GM12878 (cell line): ENCODE results near the gene SSX2IP.

Experiments used
- CEBPB ChIP-seq, 2 experiments: fragments of 150-350 bp in 1 of 2; IDR thresholded peaks; 2 replicates each; pipeline ENCODE4 v1.6.1; 2012 to 2014; ENCODE audit warnings: low read depth in 2 of 2, low read length in 2 of 2, borderline replicate concordance in 1 of 2, inconsistent platforms in 1 of 2
- CREM ChIP-seq: IDR thresholded peaks from 2 replicates; pipeline ENCODE4 v1.6.1; 2014; ENCODE audit warnings: antibody characterized with exemption, low read depth
- JUND ChIP-seq: IDR thresholded peaks from 2 replicates; pipeline ENCODE4 v1.6.1; 2012; ENCODE audit warnings: low read depth, mild to moderate bottlenecking, low read length, improper control_type of control experiment, moderate library complexity
- MYC ChIP-seq: IDR thresholded peaks from 2 replicates; pipeline ENCODE4 v1.6.1; 2011; ENCODE audit warnings: mild to moderate bottlenecking, low read length, moderate library complexity, inconsistent platforms; ENCODE audit not compliant: insufficient read depth, insufficient replicate concordance, insufficient read length, severe bottlenecking
- NR2F1 ChIP-seq: fragments of 450-650 bp; conservative IDR thresholded peaks from 2 replicates; pipeline ENCODE4 v1.6.1; 2017; ENCODE audit warnings: mild to moderate bottlenecking
- POLR2A ChIP-seq: IDR thresholded peaks from 2 replicates; pipeline ENCODE4 v1.6.1; 2011; ENCODE audit warnings: low read depth, mild to moderate bottlenecking, low read length
- POLR2AphosphoS5 ChIP-seq: IDR thresholded peaks from 2 replicates; pipeline ENCODE4 v1.6.1; 2011; ENCODE audit warnings: mild to moderate bottlenecking, low read length, inconsistent platforms
- SMC3 ChIP-seq: IDR thresholded peaks from 2 replicates; pipeline ENCODE4 v1.6.1; 2011; ENCODE audit warnings: low read length, improper control_type of control experiment, borderline replicate concordance
- YY1 ChIP-seq: IDR thresholded peaks from 2 replicates; pipeline ENCODE4 v1.6.1; 2011; ENCODE audit warnings: low read depth, mild to moderate bottlenecking, low read length
- ZSCAN29 ChIP-seq: fragments of 450-650 bp; IDR thresholded peaks from 2 replicates; pipeline ENCODE4 v1.6.1; 2017; ENCODE audit warnings: mild to moderate bottlenecking, moderate library complexity
- TF ChIP-seq, protein P1 (sequence below), 3 experiments: IDR thresholded peaks in 2 of 3; conservative IDR thresholded peaks in 1 of 3; 2 replicates each; pipeline ENCODE4 v1.5.1; 2011; ENCODE audit warnings: low read depth in 3 of 3, low read length in 3 of 3, mild to moderate bottlenecking in 3 of 3, control low read depth in 2 of 3, moderate library complexity in 2 of 3, inconsistent platforms in 1 of 3, mixed read lengths in 1 of 3; ENCODE audit not compliant: control insufficient read depth in 2 of 3, insufficient read depth in 1 of 3; ENCODE audit errors: extremely low read depth in 1 of 3
- TF ChIP-seq, protein P2 (sequence below): fragments of 450-650 bp; IDR thresholded peaks from 2 replicates; pipeline ENCODE4 v1.6.1; 2014; ENCODE audit warnings: mild to moderate bottlenecking
- TF ChIP-seq, protein P3 (sequence below): fragments of 450-650 bp; IDR thresholded peaks from 2 replicates; pipeline ENCODE4 v1.6.1; 2017; ENCODE audit warnings: mild to moderate bottlenecking
- TF ChIP-seq, protein P4 (sequence below): fragments of 450-650 bp; IDR thresholded peaks from 2 replicates; pipeline ENCODE4 v1.6.1; 2017; ENCODE audit warnings: mild to moderate bottlenecking, moderate library complexity

DNA sequence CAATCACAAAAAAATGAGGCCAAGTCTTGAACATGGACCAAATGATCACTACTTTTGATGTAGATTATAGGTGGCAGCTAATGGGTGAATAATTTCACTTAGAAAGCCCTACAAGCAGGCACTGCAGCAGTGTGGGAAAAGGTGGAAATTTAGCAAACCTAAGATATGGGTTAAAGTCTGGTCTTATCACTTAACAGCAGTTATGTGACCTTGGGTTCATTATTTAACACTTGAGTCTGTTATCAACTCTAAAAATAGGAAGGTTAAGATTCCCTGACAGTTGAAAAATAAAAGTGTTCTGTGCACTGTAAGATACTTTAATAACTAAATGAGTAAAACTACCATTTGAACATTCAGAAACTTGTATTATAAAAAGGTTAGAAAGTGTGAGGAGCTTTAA is 47.5 kb downstream of the SSX2IP start:
- TF ChIP-seq, protein P1, sequence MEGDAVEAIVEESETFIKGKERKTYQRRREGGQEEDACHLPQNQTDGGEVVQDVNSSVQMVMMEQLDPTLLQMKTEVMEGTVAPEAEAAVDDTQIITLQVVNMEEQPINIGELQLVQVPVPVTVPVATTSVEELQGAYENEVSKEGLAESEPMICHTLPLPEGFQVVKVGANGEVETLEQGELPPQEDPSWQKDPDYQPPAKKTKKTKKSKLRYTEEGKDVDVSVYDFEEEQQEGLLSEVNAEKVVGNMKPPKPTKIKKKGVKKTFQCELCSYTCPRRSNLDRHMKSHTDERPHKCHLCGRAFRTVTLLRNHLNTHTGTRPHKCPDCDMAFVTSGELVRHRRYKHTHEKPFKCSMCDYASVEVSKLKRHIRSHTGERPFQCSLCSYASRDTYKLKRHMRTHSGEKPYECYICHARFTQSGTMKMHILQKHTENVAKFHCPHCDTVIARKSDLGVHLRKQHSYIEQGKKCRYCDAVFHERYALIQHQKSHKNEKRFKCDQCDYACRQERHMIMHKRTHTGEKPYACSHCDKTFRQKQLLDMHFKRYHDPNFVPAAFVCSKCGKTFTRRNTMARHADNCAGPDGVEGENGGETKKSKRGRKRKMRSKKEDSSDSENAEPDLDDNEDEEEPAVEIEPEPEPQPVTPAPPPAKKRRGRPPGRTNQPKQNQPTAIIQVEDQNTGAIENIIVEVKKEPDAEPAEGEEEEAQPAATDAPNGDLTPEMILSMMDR (IDR thresholded peaks at IDR 0.05 in 2 of 3, conservative IDR thresholded peaks at IDR 0.05 in 1 of 3; ENCODE audit: control insufficient read depth in 2 of 3, extremely low read depth in 1 of 3, insufficient read depth in 1 of 3, low read depth in 3 of 3, low read length in 3 of 3): no peak
- TF ChIP-seq, protein P2, sequence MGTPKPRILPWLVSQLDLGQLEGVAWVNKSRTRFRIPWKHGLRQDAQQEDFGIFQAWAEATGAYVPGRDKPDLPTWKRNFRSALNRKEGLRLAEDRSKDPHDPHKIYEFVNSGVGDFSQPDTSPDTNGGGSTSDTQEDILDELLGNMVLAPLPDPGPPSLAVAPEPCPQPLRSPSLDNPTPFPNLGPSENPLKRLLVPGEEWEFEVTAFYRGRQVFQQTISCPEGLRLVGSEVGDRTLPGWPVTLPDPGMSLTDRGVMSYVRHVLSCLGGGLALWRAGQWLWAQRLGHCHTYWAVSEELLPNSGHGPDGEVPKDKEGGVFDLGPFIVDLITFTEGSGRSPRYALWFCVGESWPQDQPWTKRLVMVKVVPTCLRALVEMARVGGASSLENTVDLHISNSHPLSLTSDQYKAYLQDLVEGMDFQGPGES: no peak
- TF ChIP-seq JUND (no peak), CEBPB (IDR thresholded peaks at IDR 0.05; ENCODE audit: borderline replicate concordance in 1 of 2, low read depth in 2 of 2, low read length in 2 of 2) (no peak), MYC (no peak), NR2F1 (no peak), CREM (no peak), POLR2A (no peak), POLR2AphosphoS5 (no peak), ZSCAN29 (no peak), YY1 (no peak), SMC3 (no peak)
- TF ChIP-seq, protein P3, sequence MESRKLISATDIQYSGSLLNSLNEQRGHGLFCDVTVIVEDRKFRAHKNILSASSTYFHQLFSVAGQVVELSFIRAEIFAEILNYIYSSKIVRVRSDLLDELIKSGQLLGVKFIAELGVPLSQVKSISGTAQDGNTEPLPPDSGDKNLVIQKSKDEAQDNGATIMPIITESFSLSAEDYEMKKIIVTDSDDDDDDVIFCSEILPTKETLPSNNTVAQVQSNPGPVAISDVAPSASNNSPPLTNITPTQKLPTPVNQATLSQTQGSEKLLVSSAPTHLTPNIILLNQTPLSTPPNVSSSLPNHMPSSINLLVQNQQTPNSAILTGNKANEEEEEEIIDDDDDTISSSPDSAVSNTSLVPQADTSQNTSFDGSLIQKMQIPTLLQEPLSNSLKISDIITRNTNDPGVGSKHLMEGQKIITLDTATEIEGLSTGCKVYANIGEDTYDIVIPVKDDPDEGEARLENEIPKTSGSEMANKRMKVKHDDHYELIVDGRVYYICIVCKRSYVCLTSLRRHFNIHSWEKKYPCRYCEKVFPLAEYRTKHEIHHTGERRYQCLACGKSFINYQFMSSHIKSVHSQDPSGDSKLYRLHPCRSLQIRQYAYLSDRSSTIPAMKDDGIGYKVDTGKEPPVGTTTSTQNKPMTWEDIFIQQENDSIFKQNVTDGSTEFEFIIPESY: no peak
- TF ChIP-seq, protein P4, sequence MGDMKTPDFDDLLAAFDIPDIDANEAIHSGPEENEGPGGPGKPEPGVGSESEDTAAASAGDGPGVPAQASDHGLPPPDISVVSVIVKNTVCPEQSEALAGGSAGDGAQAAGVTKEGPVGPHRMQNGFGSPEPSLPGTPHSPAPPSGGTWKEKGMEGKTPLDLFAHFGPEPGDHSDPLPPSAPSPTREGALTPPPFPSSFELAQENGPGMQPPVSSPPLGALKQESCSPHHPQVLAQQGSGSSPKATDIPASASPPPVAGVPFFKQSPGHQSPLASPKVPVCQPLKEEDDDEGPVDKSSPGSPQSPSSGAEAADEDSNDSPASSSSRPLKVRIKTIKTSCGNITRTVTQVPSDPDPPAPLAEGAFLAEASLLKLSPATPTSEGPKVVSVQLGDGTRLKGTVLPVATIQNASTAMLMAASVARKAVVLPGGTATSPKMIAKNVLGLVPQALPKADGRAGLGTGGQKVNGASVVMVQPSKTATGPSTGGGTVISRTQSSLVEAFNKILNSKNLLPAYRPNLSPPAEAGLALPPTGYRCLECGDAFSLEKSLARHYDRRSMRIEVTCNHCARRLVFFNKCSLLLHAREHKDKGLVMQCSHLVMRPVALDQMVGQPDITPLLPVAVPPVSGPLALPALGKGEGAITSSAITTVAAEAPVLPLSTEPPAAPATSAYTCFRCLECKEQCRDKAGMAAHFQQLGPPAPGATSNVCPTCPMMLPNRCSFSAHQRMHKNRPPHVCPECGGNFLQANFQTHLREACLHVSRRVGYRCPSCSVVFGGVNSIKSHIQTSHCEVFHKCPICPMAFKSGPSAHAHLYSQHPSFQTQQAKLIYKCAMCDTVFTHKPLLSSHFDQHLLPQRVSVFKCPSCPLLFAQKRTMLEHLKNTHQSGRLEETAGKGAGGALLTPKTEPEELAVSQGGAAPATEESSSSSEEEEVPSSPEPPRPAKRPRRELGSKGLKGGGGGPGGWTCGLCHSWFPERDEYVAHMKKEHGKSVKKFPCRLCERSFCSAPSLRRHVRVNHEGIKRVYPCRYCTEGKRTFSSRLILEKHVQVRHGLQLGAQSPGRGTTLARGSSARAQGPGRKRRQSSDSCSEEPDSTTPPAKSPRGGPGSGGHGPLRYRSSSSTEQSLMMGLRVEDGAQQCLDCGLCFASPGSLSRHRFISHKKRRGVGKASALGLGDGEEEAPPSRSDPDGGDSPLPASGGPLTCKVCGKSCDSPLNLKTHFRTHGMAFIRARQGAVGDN: no peak
